ENCODE data around the gene PLD5. TPM values are rescaled to one million over a fixed set of nuclear protein-coding genes. Genes with fewer than 3 reads are reported as not detected.

The PLD5 gene
- total RNA-seq, 1 experiment from 2014 or later = 1.8 TPM

DNA sequence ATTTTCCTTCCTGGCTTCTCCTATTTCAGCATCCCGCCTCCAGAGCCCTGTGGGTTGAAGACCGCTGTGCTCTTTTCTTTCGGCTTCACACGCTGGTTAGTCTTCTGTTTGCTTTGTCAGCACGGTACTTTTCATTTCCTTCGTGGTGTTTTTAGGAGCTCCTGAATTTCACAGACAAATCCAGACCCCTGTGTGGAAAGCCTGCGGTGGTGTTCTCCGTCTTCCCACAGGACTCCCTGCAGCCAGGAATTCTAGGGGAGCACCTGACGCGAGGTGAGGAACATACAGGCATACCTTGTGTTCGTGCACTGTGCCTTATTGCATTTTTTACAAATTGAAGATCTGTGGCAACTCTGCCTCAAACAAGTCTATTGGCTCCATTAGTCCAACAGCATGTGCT is 315.4 kb downstream of the PLD5 start:
- H3K4me1 ChIP-seq = peaks cover 30% of the 10 kb centered on the region
- H3K27ac Mint-ChIP-seq (ENCODE audit: unreplicated experiment) = no peak overlapping the region
- no peak for DNase-seq
- no TSS peak for BruUV-seq (replicated peaks)
- H3K9me3 ChIP-seq = peaks cover 7% of the 10 kb centered on the region
- H3K9me3 Mint-ChIP-seq (ENCODE audit: unreplicated experiment) = peaks cover 47% of the 10 kb centered on the region
- CTCF ChIA-PET = no interaction called here
- no peaks in the 10 kb centered on the region for H3K36me3 ChIP-seq (ENCODE audit: control insufficient read depth, insufficient read depth, low read length)
- TF ChIP-seq, protein P1, sequence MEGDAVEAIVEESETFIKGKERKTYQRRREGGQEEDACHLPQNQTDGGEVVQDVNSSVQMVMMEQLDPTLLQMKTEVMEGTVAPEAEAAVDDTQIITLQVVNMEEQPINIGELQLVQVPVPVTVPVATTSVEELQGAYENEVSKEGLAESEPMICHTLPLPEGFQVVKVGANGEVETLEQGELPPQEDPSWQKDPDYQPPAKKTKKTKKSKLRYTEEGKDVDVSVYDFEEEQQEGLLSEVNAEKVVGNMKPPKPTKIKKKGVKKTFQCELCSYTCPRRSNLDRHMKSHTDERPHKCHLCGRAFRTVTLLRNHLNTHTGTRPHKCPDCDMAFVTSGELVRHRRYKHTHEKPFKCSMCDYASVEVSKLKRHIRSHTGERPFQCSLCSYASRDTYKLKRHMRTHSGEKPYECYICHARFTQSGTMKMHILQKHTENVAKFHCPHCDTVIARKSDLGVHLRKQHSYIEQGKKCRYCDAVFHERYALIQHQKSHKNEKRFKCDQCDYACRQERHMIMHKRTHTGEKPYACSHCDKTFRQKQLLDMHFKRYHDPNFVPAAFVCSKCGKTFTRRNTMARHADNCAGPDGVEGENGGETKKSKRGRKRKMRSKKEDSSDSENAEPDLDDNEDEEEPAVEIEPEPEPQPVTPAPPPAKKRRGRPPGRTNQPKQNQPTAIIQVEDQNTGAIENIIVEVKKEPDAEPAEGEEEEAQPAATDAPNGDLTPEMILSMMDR (IDR thresholded peaks at IDR 0.05; ENCODE audit: insufficient read depth in 1 of 2, low read depth in 1 of 2, low read length in 1 of 2, severe bottlenecking in 1 of 2, unreplicated experiment in 1 of 2) = no peak
- intact Hi-C loops (cut with micrococcal nuclease; ENCODE audit: unreplicated experiment) = no loop called here
- H3K4me3 Mint-ChIP-seq (ENCODE audit: unreplicated experiment) = no peak overlapping the region
- H3K27me3 Mint-ChIP-seq (ENCODE audit: insufficient read depth, unreplicated experiment) = no peaks in the 10 kb centered on the region
- peaks cover 24% of the 10 kb centered on the region for H3K4me1 Mint-ChIP-seq (ENCODE audit: low read depth, unreplicated experiment)
- no peaks in the 10 kb centered on the region for H3K27me3 ChIP-seq (replicated peaks; ENCODE audit: control insufficient read depth, insufficient read depth, low read length)
- no peak overlapping the region for H3K4me3 ChIP-seq (ENCODE audit: low read depth, low read length)
- H3K36me3 Mint-ChIP-seq (ENCODE audit: insufficient read depth, unreplicated experiment) = peaks cover 14% of the 10 kb centered on the region
- POLR2A ChIA-PET = no interaction called here

DNA sequence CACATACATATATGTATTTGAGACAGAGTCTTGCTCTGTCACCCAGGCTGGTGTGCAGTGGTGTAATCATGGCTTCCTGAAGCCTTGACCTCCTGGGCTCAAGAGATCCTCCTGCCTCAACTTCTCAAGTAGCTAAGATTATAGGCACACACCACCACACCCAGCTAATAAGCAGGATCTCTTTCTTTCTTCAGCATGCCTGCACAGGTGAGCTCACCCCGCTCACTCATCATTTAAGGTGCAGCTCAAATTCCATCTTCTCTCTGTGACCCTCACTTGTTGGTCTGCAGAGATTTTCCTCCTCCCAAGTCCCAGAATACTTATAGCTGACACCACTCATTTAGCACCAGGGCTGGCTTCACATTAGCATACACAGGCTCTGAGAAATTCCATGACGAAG is 316.5 kb downstream of the PLD5 start:
- CTCF ChIA-PET = no interaction called here
- intact Hi-C loops (cut with micrococcal nuclease; ENCODE audit: unreplicated experiment) = no loop called here
- H3K4me1 Mint-ChIP-seq (ENCODE audit: low read depth, unreplicated experiment) = peaks cover 24% of the 10 kb centered on the region

DNA sequence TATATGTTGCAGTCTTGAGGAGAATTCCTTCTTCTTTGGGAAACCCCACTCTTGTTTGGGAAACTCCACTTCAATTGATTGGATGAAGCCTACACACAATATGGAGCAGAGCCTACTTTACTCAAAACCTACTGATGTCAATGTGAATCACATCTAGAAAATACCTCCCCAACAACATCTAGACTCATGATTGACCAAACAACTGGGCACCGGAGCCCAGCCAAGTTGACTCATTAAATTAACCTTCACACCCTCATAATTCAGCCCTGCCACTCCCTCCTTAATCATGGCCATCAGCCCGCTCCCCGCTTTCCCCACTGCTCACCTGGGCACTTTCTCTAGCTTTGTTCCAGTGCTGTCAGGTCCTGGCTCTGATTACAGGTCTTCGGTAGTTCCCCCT is 317.5 kb downstream of the PLD5 start:
- H3K9me3 ChIP-seq = peaks cover 4% of the 10 kb centered on the region; the same call in 1 of the 2 replicates
- DNase-seq = no peak
- H3K36me3 ChIP-seq (ENCODE audit: control insufficient read depth, insufficient read depth, low read length) = no peaks in the 10 kb centered on the region
- TF ChIP-seq, protein P1 (IDR thresholded peaks at IDR 0.05; ENCODE audit: insufficient read depth in 1 of 2, low read depth in 1 of 2, low read length in 1 of 2, severe bottlenecking in 1 of 2, unreplicated experiment in 1 of 2) = no peak
- peaks cover 20% of the 10 kb centered on the region for H3K4me1 ChIP-seq
- no peaks in the 10 kb centered on the region for H3K27me3 ChIP-seq (replicated peaks; ENCODE audit: control insufficient read depth, insufficient read depth, low read length)
- peaks cover 17% of the 10 kb centered on the region for H3K4me1 Mint-ChIP-seq (ENCODE audit: low read depth, unreplicated experiment)
- no peak overlapping the region for H3K4me3 ChIP-seq (ENCODE audit: low read depth, low read length)
- peaks cover 40% of the 10 kb centered on the region for H3K9me3 Mint-ChIP-seq (ENCODE audit: unreplicated experiment)
- H3K27me3 Mint-ChIP-seq (ENCODE audit: insufficient read depth, unreplicated experiment) = no peaks in the 10 kb centered on the region
- intact Hi-C loops (cut with micrococcal nuclease; ENCODE audit: unreplicated experiment) = no loop called here
- ChIA-PET CTCF (no interaction called here), POLR2A (no interaction called here)
- H3K4me3 Mint-ChIP-seq (ENCODE audit: unreplicated experiment) = no peak overlapping the region
- H3K27ac Mint-ChIP-seq (ENCODE audit: unreplicated experiment) = no peak overlapping the region
- BruUV-seq (replicated peaks) = no TSS peak
- peaks cover 6% of the 10 kb centered on the region for H3K36me3 Mint-ChIP-seq (ENCODE audit: insufficient read depth, unreplicated experiment)

More for the DNA sequence above, 316.5 kb downstream of the PLD5 start:
- no peak overlapping the region for H3K4me3 Mint-ChIP-seq (ENCODE audit: unreplicated experiment)
- no peak overlapping the region for H3K4me3 ChIP-seq (ENCODE audit: low read depth, low read length)
- no peaks in the 10 kb centered on the region for H3K36me3 ChIP-seq (ENCODE audit: control insufficient read depth, insufficient read depth, low read length)
- TF ChIP-seq, protein P1 (IDR thresholded peaks at IDR 0.05; ENCODE audit: insufficient read depth in 1 of 2, low read depth in 1 of 2, low read length in 1 of 2, severe bottlenecking in 1 of 2, unreplicated experiment in 1 of 2) = no peak
- no peak for DNase-seq
- H3K9me3 ChIP-seq = peaks cover 4% of the 10 kb centered on the region
- POLR2A ChIA-PET = no interaction called here
- peaks cover 40% of the 10 kb centered on the region for H3K9me3 Mint-ChIP-seq (ENCODE audit: unreplicated experiment)
- H3K36me3 Mint-ChIP-seq (ENCODE audit: insufficient read depth, unreplicated experiment) = peaks cover 10% of the 10 kb centered on the region
- H3K27me3 ChIP-seq (replicated peaks; ENCODE audit: control insufficient read depth, insufficient read depth, low read length) = no peaks in the 10 kb centered on the region
- H3K27me3 Mint-ChIP-seq (ENCODE audit: insufficient read depth, unreplicated experiment) = no peaks in the 10 kb centered on the region
- H3K27ac Mint-ChIP-seq (ENCODE audit: unreplicated experiment) = no peak overlapping the region
- peaks cover 27% of the 10 kb centered on the region for H3K4me1 ChIP-seq
- BruUV-seq (replicated peaks) = no TSS peak
